Endothelial cell of umbilical vein (primary cell): Measurements from ENCODE around the gene DPM2. TPM values are rescaled to one million over a fixed set of nuclear protein-coding genes. Genes with fewer than 3 reads are reported as not detected.

ENCODE experiments used
- BruUV-seq: library from RNA; stranded (reverse); fragments of 400-500 nt; replicated peaks from 2 replicates; lab custom pipeline; 2021; lab: Mats Ljungman, UMichigan
- CTCF ChIA-PET: fragments of 300-600, 350-600 bp; sonication (Branson Sonifier 250); formaldehyde crosslinking; loops from one replicate; lab custom pipeline; 2021; ENCODE audit warnings: antibody characterized with exemption, inconsistent platforms; lab: Charles Lee
- POLR2A ChIA-PET: fragments of 300-600, 350-600 bp; sonication (Branson Sonifier 250); formaldehyde crosslinking; loops from one replicate; lab custom pipeline; 2021; ENCODE audit warnings: antibody characterized with exemption, inconsistent platforms; lab: Charles Lee
- DNase-seq: peaks from one replicate; pipeline ENCODE4 v3.0.0-alpha.2; 2011; ENCODE audit warnings: low read depth, low spot score
- FAIRE-seq: peaks from 2 replicates; lab custom pipeline; 2011; peaks lifted over from hg19 to GRCh38; lab: Jason Lieb, UNC
- H2AFZ ChIP-seq: 2 replicates; pipeline ENCODE4 v1.6.0; 2012; ENCODE audit warnings: low read depth, low read length, control low read depth, inconsistent platforms
- H3K27ac ChIP-seq: 2 replicates; pipeline ENCODE4 v1.5.1; 2011; ENCODE audit warnings: low read depth, mild to moderate bottlenecking, control low read depth, low read length, moderate library complexity; ENCODE audit not compliant: insufficient read depth
- H3K27me3 ChIP-seq, 2 experiments: 2 replicates each; pipeline versions ENCODE4 v1.6.0 to v1.6.1; 2011; ENCODE audit warnings: low read length in 2 of 2, mixed read lengths in 1 of 2; ENCODE audit not compliant: control insufficient read depth in 2 of 2, insufficient read depth in 2 of 2
- H3K36me3 ChIP-seq, 2 experiments: 2 replicates in 1 of 2; 3 replicates in 1 of 2; pipeline ENCODE4 v1.5.1; 2011; ENCODE audit warnings: low read length in 2 of 2, mild to moderate bottlenecking in 1 of 2, moderate library complexity in 1 of 2; ENCODE audit not compliant: control insufficient read depth in 2 of 2, insufficient read depth in 2 of 2; ENCODE audit errors: extremely low read depth in 1 of 2
- H3K4me1 ChIP-seq: 3 replicates; pipeline ENCODE4 v1.5.1; 2011; ENCODE audit warnings: mild to moderate bottlenecking, low read length; ENCODE audit not compliant: control insufficient read depth, insufficient read depth; ENCODE audit errors: extremely low read depth
- H3K4me2 ChIP-seq: 2 replicates; pipeline ENCODE4 v1.6.1; 2011; ENCODE audit warnings: low read length, control low read depth, mixed read lengths; ENCODE audit not compliant: insufficient read depth
- H3K4me3 ChIP-seq, 3 experiments: fragments of 200-600 bp in 1 of 3; sonication (generic), shearing (Covaris generic) in 1 of 3; replicated peaks in 1 of 3; 2 replicates each; pipeline ENCODE4 v1.5.1; 2011 to 2016; ENCODE audit warnings: control low read depth in 3 of 3, low read length in 3 of 3, mild to moderate bottlenecking in 2 of 3, inconsistent platforms in 1 of 3, low read depth in 1 of 3, moderate library complexity in 1 of 3; ENCODE audit not compliant: insufficient read depth in 1 of 3
- H3K79me2 ChIP-seq: 2 replicates; pipeline ENCODE4 v1.6.0; 2012; ENCODE audit warnings: low read length, inconsistent platforms; ENCODE audit not compliant: control insufficient read depth, insufficient read depth
- H3K9ac ChIP-seq: replicated peaks from 2 replicates; pipeline ENCODE3; 2011; ENCODE audit warnings: low read length, control low read depth; ENCODE audit not compliant: insufficient read depth; ENCODE audit errors: extremely low read depth
- H3K9me1 ChIP-seq: replicated peaks from 3 replicates; pipeline ENCODE4 v1.6.0; 2011; ENCODE audit warnings: mild to moderate bottlenecking, low read length; ENCODE audit not compliant: control insufficient read depth, insufficient read depth; ENCODE audit errors: extremely low read depth
- H3K9me3 ChIP-seq: replicated peaks from 2 replicates; pipeline ENCODE4 v1.5.1; 2012; ENCODE audit warnings: low read length, inconsistent platforms; ENCODE audit not compliant: control insufficient read depth, insufficient read depth
- H4K20me1 ChIP-seq: replicated peaks from 2 replicates; pipeline ENCODE3; 2011; ENCODE audit warnings: mild to moderate bottlenecking, low read length; ENCODE audit not compliant: control insufficient read depth, insufficient read depth; ENCODE audit errors: extremely low read depth
- FOS ChIP-seq: IDR thresholded peaks from 2 replicates; pipeline ENCODE4 v1.6.1; 2011; ENCODE audit warnings: mild to moderate bottlenecking, low read length, moderate library complexity, borderline replicate concordance; ENCODE audit not compliant: insufficient read depth
- GATA2 ChIP-seq: IDR thresholded peaks from 2 replicates; pipeline ENCODE4 v1.7.0; 2011; ENCODE audit warnings: low read depth, mild to moderate bottlenecking, moderate library complexity, mixed read lengths, low read length; ENCODE audit not compliant: insufficient read length, insufficient read depth
- JUN ChIP-seq: IDR thresholded peaks from 2 replicates; pipeline ENCODE4 v1.6.1; 2011; ENCODE audit warnings: borderline replicate concordance, low read depth; ENCODE audit not compliant: insufficient read length, insufficient read depth
- MYC ChIP-seq: IDR thresholded peaks from one replicate; pipeline ENCODE4 v1.6.1; 2011; ENCODE audit warnings: mild to moderate bottlenecking, low read depth, low read length
- POLR2A ChIP-seq: IDR thresholded peaks from 2 replicates; pipeline ENCODE4 v1.6.1; 2012; ENCODE audit warnings: low read depth, mild to moderate bottlenecking, control low read depth, low read length
- POLR2AphosphoS5 ChIP-seq: IDR thresholded peaks from 2 replicates; pipeline ENCODE4 v1.6.1; 2012; ENCODE audit warnings: low read depth, mild to moderate bottlenecking, control low read depth, low read length, moderate library complexity; ENCODE audit not compliant: insufficient read depth
- dilution Hi-C: fragments of 300-500 bp; cut with MboI; formaldehyde crosslinking; loops from one replicate; pipeline ENCODE4 v1.15.0; 2019; ENCODE audit warnings: low sequenced_read_pairs; ENCODE audit not compliant: extremely low pct_ligation_motif_present
- intact Hi-C: fragments of 100-400 bp; cut with micrococcal nuclease; formaldehyde crosslinking; loops from one replicate; pipeline ENCODE4 v1.10.0; 2022
- polyA plus RNA-seq, 4 experiments: library from polyadenylated mRNA; depleted of rRNA in 3 of 4; stranded (reverse) in 3 of 4; unstranded in 1 of 4; fragments of >200 nt; gene quantifications; 2 replicates each; pipeline versions ENCODE4 v1.2.1 to v1.2.3, GENCODE V29; 2011 to 2012; ENCODE audit warnings: missing spikeins in 1 of 4
- total RNA-seq: library from RNA; stranded (reverse); gene quantifications from 2 replicates; pipeline ENCODE4 v1.2.3, GENCODE V29; 2021
- TF ChIP-seq, protein P1 (sequence below): IDR thresholded peaks from 2 replicates; pipeline ENCODE4 v1.6.1; 2011; ENCODE audit not compliant: insufficient read depth, insufficient read length
- TF ChIP-seq, protein P2 (sequence below), 2 donors: IDR thresholded peaks; 1 replicate in 1 of 2; 2 replicates in 1 of 2; pipeline ENCODE4 v1.5.1; 2011; ENCODE audit warnings: low read length in 2 of 2, mild to moderate bottlenecking in 2 of 2, moderate library complexity in 2 of 2, control low read depth in 1 of 2, inconsistent platforms in 1 of 2, low read depth in 1 of 2; ENCODE audit not compliant: insufficient read depth in 1 of 2; ENCODE audit errors: extremely low read depth in 1 of 2

The DPM2 gene
- total and polyA plus RNA-seq, 2 donors (not counting 3 experiments of a cell fraction or from before 2014, with no cell fraction given): 47.9 to 63.9 TPM

DNA sequence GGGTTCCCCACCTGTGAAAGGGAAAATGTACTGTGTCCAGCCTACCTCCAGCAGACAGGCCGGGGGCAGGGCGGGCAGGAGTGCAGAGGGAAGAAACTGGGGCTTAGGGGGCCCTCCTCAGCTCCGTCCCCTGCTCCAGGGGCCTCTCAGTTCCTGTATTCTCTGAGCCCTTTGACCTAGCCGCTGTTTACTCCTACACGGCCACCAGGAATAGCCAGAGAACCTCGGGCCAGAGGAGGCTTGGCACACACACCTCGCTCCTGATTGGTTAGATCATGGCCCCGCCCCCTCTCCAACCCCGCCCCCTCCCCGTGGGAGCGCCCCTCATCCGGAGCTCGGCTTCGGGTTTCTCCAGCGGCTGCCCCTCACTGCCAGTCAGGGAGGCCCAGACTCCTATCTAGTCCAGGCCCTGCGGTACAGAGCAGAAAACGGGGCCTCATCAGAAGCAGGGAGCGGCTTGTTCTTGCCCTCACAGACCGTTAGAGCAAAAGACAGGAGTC, 40.4 kb downstream of the DPM2 start:
- POLR2A ChIA-PET: interaction anchor here (1.4 kb wide), 1 partner anchor 15 kb away, joined by 7 read pairs; no protein-coding TSS in a partner anchor
- DNase-seq (peak; percentile 83), FAIRE-seq (peak; percentile 67)
- CTCF ChIA-PET: interaction anchor here (0.9 to 2.7 kb wide), 6 partner anchors 9 to 163 kb away, joined by 3 to 12 read pairs (median 4); partner anchors contain the start of gene TOR2A
- Histone ChIP-seq H3K9me1 (no peaks in the 10 kb centered on the region), H4K20me1 (no peaks in the 10 kb centered on the region), H3K9me3 (no peaks in the 10 kb centered on the region), H3K4me1 (peaks cover 11% of the 10 kb centered on the region), H3K36me3 (peaks cover 9 to 34% of the 10 kb centered on the region in 2 experiments), H3K27me3 (no peaks in the 10 kb centered on the region), H3K79me2 (peaks cover 11% of the 10 kb centered on the region), H3K4me3 (peak overlapping the region in 1 of 3 experiments; percentile 14), H3K4me2 (peak overlapping the region; percentile 37), H3K9ac (no peak overlapping the region), H2AFZ (no peak overlapping the region), H3K27ac (no peak overlapping the region)
- TF ChIP-seq, protein P1, sequence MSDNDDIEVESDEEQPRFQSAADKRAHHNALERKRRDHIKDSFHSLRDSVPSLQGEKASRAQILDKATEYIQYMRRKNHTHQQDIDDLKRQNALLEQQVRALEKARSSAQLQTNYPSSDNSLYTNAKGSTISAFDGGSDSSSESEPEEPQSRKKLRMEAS: no peak
- TF ChIP-seq POLR2A (no peak), FOS (no peak), GATA2 (no peak), POLR2AphosphoS5 (no peak), JUN (no peak), MYC (no peak)
- TF ChIP-seq, protein P2, sequence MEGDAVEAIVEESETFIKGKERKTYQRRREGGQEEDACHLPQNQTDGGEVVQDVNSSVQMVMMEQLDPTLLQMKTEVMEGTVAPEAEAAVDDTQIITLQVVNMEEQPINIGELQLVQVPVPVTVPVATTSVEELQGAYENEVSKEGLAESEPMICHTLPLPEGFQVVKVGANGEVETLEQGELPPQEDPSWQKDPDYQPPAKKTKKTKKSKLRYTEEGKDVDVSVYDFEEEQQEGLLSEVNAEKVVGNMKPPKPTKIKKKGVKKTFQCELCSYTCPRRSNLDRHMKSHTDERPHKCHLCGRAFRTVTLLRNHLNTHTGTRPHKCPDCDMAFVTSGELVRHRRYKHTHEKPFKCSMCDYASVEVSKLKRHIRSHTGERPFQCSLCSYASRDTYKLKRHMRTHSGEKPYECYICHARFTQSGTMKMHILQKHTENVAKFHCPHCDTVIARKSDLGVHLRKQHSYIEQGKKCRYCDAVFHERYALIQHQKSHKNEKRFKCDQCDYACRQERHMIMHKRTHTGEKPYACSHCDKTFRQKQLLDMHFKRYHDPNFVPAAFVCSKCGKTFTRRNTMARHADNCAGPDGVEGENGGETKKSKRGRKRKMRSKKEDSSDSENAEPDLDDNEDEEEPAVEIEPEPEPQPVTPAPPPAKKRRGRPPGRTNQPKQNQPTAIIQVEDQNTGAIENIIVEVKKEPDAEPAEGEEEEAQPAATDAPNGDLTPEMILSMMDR (IDR thresholded peaks at IDR 0.05; ENCODE audit: extremely low read depth in 1 of 2, insufficient read depth in 1 of 2, low read depth in 1 of 2, low read length in 2 of 2): no peak
- dilution Hi-C loops (no loop called here), intact Hi-C loops (no loop called here)
- BruUV-seq: no TSS peak
